H1 (cell line): ENCODE measurements around the gene BCKDHA. TPM values are rescaled to one million over a fixed set of nuclear protein-coding genes. Genes with fewer than 3 reads are reported as not detected.

Experiments used
- CTCF ChIA-PET: fragments of 300-600 bp; sonication (Branson Sonifier 250); formaldehyde crosslinking; loops from one replicate; lab custom pipeline; 2021; ENCODE audit not compliant: partially characterized antibody; lab: Charles Lee
- POLR2A ChIA-PET: fragments of 300-600 bp; sonication (Branson Sonifier 250); formaldehyde crosslinking; loops from one replicate; lab custom pipeline; 2021; ENCODE audit warnings: inconsistent platforms; ENCODE audit not compliant: partially characterized antibody; lab: Charles Lee
- DNase-seq, 2 experiments: peaks; one replicate each; pipeline versions ENCODE4 v3.0.0 to v3.0.0-alpha.2; 2010 to 2022; ENCODE audit warnings: low spot score in 2 of 2, low read depth in 1 of 2, mixed read lengths in 1 of 2
- FAIRE-seq: peaks from 2 replicates; lab custom pipeline; 2011; peaks lifted over from hg19 to GRCh38; lab: Jason Lieb, UNC
- H2AFZ ChIP-seq: 2 replicates; pipeline ENCODE4 v1.8.1; 2012; ENCODE audit warnings: low read length, inconsistent platforms
- H2AK5ac ChIP-seq: 2 replicates; pipeline ENCODE4 v1.6.1; 2013; ENCODE audit warnings: low read depth, low read length
- H2BK120ac ChIP-seq: replicated peaks from 2 replicates; pipeline ENCODE3; 2013; ENCODE audit warnings: low read depth, low read length, inconsistent platforms
- H2BK12ac ChIP-seq: 2 replicates; pipeline ENCODE4 v1.6.1; 2013; ENCODE audit warnings: low read depth, low read length
- H2BK15ac ChIP-seq: 2 replicates; pipeline ENCODE4 v1.6.1; 2013; ENCODE audit warnings: low read length
- H2BK20ac ChIP-seq: 2 replicates; pipeline ENCODE4 v1.6.1; 2013; ENCODE audit warnings: low read length
- H2BK5ac ChIP-seq: 2 replicates; pipeline ENCODE4 v1.6.1; 2013; ENCODE audit warnings: low read depth, low read length
- H3K14ac ChIP-seq: 2 replicates; pipeline ENCODE4 v1.6.1; 2013; ENCODE audit warnings: inconsistent platforms; ENCODE audit not compliant: insufficient read length
- H3K18ac ChIP-seq: 2 replicates; pipeline ENCODE4 v1.6.1; 2013; ENCODE audit warnings: low read length; ENCODE audit errors: extremely low read depth
- H3K23ac ChIP-seq: 2 replicates; pipeline ENCODE4 v1.6.1; 2013; ENCODE audit warnings: inconsistent platforms; ENCODE audit not compliant: insufficient read length
- H3K23me2 ChIP-seq: 2 replicates; pipeline ENCODE4 v1.6.1; 2013; ENCODE audit warnings: low read depth, low read length
- H3K27ac ChIP-seq: 2 replicates; pipeline ENCODE4 v1.6.1; 2011; ENCODE audit warnings: low read depth, low read length, inconsistent platforms
- H3K27me3 ChIP-seq, 4 experiments: replicated peaks in 1 of 4; 1 replicate in 1 of 4; 2 replicates in 3 of 4; pipeline versions ENCODE4 v1.6.1 to v1.8.1; 2011 to 2013; ENCODE audit warnings: low read length in 3 of 4, mild to moderate bottlenecking in 3 of 4, inconsistent platforms in 2 of 4, mixed read lengths in 2 of 4, moderate library complexity in 1 of 4; ENCODE audit not compliant: control insufficient read depth in 3 of 4, insufficient read depth in 3 of 4; ENCODE audit errors: extremely low read depth in 1 of 4
- H3K36me3 ChIP-seq, 4 experiments: 2 replicates each; pipeline versions ENCODE4 v1.6.1 to v1.8.1; 2011 to 2013; ENCODE audit warnings: mild to moderate bottlenecking in 4 of 4, low read length in 3 of 4, moderate library complexity in 2 of 4, control low read depth in 1 of 4, inconsistent platforms in 1 of 4; ENCODE audit not compliant: insufficient read depth in 4 of 4, control insufficient read depth in 2 of 4
- H3K4ac ChIP-seq: replicated peaks from 2 replicates; pipeline ENCODE3; 2013; ENCODE audit warnings: low read length, low read depth, mixed read lengths, inconsistent platforms; ENCODE audit not compliant: insufficient read length
- H3K4me1 ChIP-seq, 4 experiments: replicated peaks in 1 of 4; 1 replicate in 1 of 4; 2 replicates in 3 of 4; pipeline versions ENCODE4 v1.6.1 to v1.8.1; 2011 to 2013; ENCODE audit warnings: low read length in 3 of 4, inconsistent platforms in 2 of 4, mixed read lengths in 1 of 4; ENCODE audit not compliant: insufficient read depth in 4 of 4, control insufficient read depth in 3 of 4
- H3K4me2 ChIP-seq, 2 experiments: 2 replicates each; pipeline versions ENCODE4 v1.6.1 to v1.8.1; 2011 to 2013; ENCODE audit warnings: low read depth in 2 of 2, low read length in 2 of 2, control low read depth in 1 of 2, inconsistent platforms in 1 of 2, mild to moderate bottlenecking in 1 of 2; ENCODE audit not compliant: insufficient read depth in 1 of 2
- H3K4me3 ChIP-seq, 4 experiments: fragments of 200-600, 300-600 bp in 1 of 4; sonication (generic), shearing (Covaris generic), sonication (Bioruptor Twin) in 1 of 4; 2 replicates each; pipeline versions ENCODE4 v1.5.1 to v1.8.1; 2011 to 2016; ENCODE audit warnings: low read length in 4 of 4, low read depth in 3 of 4, control low read depth in 2 of 4, inconsistent platforms in 2 of 4, mild to moderate bottlenecking in 2 of 4, mixed read lengths in 1 of 4, moderate library complexity in 1 of 4; ENCODE audit not compliant: insufficient read depth in 2 of 4; ENCODE audit errors: extremely low read depth in 1 of 4
- H3K56ac ChIP-seq: replicated peaks from 2 replicates; pipeline ENCODE3; 2013; ENCODE audit warnings: low read depth, mild to moderate bottlenecking, mixed read lengths, low read length, inconsistent platforms; ENCODE audit not compliant: insufficient read length
- H3K79me1 ChIP-seq: 2 replicates; pipeline ENCODE4 v1.6.1; 2013; ENCODE audit warnings: low read depth, low read length, control low read depth
- H3K79me2 ChIP-seq, 2 experiments: 2 replicates each; pipeline versions ENCODE4 v1.6.1 to v1.8.1; 2012 to 2013; ENCODE audit warnings: low read length in 2 of 2, mild to moderate bottlenecking in 2 of 2, inconsistent platforms in 1 of 2; ENCODE audit not compliant: insufficient read depth in 2 of 2, control insufficient read depth in 1 of 2
- H3K9ac ChIP-seq, 4 experiments: replicated peaks in 1 of 4; 1 replicate in 1 of 4; 2 replicates in 3 of 4; pipeline versions ENCODE4 v1.6.1 to v1.8.1; 2011 to 2013; ENCODE audit warnings: low read depth in 3 of 4, low read length in 3 of 4, control low read depth in 2 of 4, mild to moderate bottlenecking in 2 of 4, moderate library complexity in 2 of 4, inconsistent platforms in 1 of 4; ENCODE audit errors: extremely low read depth in 1 of 4
- H3K9me3 ChIP-seq, 2 experiments: 2 replicates each; pipeline versions ENCODE4 v1.6.1 to v1.8.1; 2012 to 2013; ENCODE audit warnings: mild to moderate bottlenecking in 2 of 2, moderate library complexity in 2 of 2, control low read depth in 1 of 2, inconsistent platforms in 1 of 2, low read depth in 1 of 2, low read length in 1 of 2, mixed read lengths in 1 of 2; ENCODE audit not compliant: insufficient read depth in 2 of 2
- H4K20me1 ChIP-seq, 2 experiments: replicated peaks in 1 of 2; 2 replicates each; pipeline versions ENCODE3 to v1.8.1; 2011 to 2013; ENCODE audit warnings: inconsistent platforms in 2 of 2, low read length in 2 of 2, mild to moderate bottlenecking in 1 of 2; ENCODE audit not compliant: insufficient read depth in 2 of 2, control insufficient read depth in 1 of 2
- H4K5ac ChIP-seq: 2 replicates; pipeline ENCODE4 v1.6.1; 2013; ENCODE audit warnings: low read length, low read depth, mixed read lengths, inconsistent platforms; ENCODE audit not compliant: insufficient read length
- H4K8ac ChIP-seq: 2 replicates; pipeline ENCODE4 v1.8.0; 2013; ENCODE audit warnings: mild to moderate bottlenecking, moderate library complexity, low read length, inconsistent platforms; ENCODE audit not compliant: insufficient read depth; ENCODE audit errors: extremely low read depth
- H4K91ac ChIP-seq: replicated peaks from 2 replicates; pipeline ENCODE3; 2013; ENCODE audit warnings: low read length, mixed read lengths, inconsistent platforms; ENCODE audit not compliant: insufficient read length
- BCL11A ChIP-seq, 2 experiments: IDR thresholded peaks; one replicate each; pipeline ENCODE4 v1.6.1; 2011; ENCODE audit warnings: low read depth in 2 of 2, low read length in 2 of 2, mild to moderate bottlenecking in 2 of 2
- EP300 ChIP-seq, 2 experiments: IDR thresholded peaks; 1 replicate in 1 of 2; 2 replicates in 1 of 2; pipeline ENCODE4 v1.6.1; 2011 to 2012; ENCODE audit warnings: low read depth in 2 of 2, low read length in 2 of 2, mild to moderate bottlenecking in 2 of 2, borderline replicate concordance in 1 of 2, inconsistent platforms in 1 of 2, moderate library complexity in 1 of 2
- WGBS, 2 experiments: shearing (Covaris generic) in 1 of 2; methylation state at CpG; one replicate each; pipeline versions ENCODE4 v1.1.6 to v1.1.7; 2013 to 2015; ENCODE audit warnings: low lambda C conversion rate in 2 of 2, mixed read lengths in 2 of 2, inconsistent platforms in 1 of 2, low coverage in 1 of 2, missing lambda C conversion rate in 1 of 2; ENCODE audit not compliant: insufficient replicate concordance in 2 of 2, insufficient coverage in 1 of 2, insufficient read length in 1 of 2; ENCODE audit errors: extremely low coverage in 1 of 2, missing lambda C conversion rate in 1 of 2; 5-methylcytosine and 5-hydroxymethylcytosine counted together
- polyA plus RNA-seq, 7 experiments: library from polyadenylated mRNA; depleted of rRNA in 3 of 7; stranded (reverse) in 5 of 7; unstranded in 2 of 7; fragments of >200 nt in 5 of 7; fragments of 200-250 nt in 2 of 7; gene quantifications; 1 replicate in 5 of 7; 2 replicates in 1 of 7; 4 replicates in 1 of 7; pipeline versions ENCODE4 v1.2.1 to v1.2.3, GENCODE V29; 2011 to 2013; ENCODE audit warnings: missing spikeins in 2 of 7, mixed read lengths in 2 of 7
- total RNA-seq: library from RNA; stranded (reverse); fragmentation: NEBNext Ultra II Directional; extraction: Animal tissue kit (Norgen Biotek cat#: 25700); gene quantifications from 2 replicates; pipeline ENCODE4 v1.2.1, GENCODE V29; 2021
- TF ChIP-seq, protein P1 (sequence below): IDR thresholded peaks from 2 replicates; pipeline ENCODE4 v1.6.1; 2011; ENCODE audit warnings: low read length, improper control_type of control experiment

BCKDHA gene
- total and polyA plus RNA-seq, 2 of the 8 experiments (the other 6 are each of a cell fraction or from before 2014, with no cell fraction given): 14.2 to 69.6 TPM

DNA sequence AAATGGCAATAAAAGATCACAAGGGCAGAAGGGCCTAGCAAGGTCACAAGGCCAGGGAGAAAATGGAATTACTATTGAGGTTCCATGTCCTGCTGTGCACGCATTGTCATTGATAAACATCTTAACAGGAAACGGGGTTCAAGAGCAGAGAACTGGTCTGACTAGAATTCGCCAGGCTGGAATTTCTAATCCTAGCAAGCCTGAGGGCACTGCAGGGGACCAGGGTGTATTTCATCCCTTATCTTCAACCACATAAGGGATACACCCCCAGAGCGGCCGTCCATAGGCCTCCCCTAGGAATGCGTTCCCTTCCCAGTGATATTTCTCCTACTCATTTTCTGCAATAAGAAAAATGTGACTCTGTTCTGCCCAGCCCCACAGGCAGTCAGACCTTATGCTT is 64.9 kb downstream of the BCKDHA start:
- Histone ChIP-seq H3K23ac (no peak overlapping the region), H4K20me1 (no peaks in the 10 kb centered on the region), H2AK5ac (no peak overlapping the region), H4K91ac (no peak overlapping the region), H3K4me3 (no peak overlapping the region), H3K27me3 (no peaks in the 10 kb centered on the region), H3K23me2 (no peaks in the 10 kb centered on the region), H3K79me2 (no peaks in the 10 kb centered on the region), H2AFZ (no peak overlapping the region), H3K18ac (no peak overlapping the region), H3K4ac (no peak overlapping the region), H2BK12ac (no peak overlapping the region), H3K27ac (no peak overlapping the region), H3K79me1 (no peaks in the 10 kb centered on the region), H3K9ac (no peak overlapping the region), H2BK20ac (no peak overlapping the region), H3K14ac (no peak overlapping the region), H3K36me3 (no peaks in the 10 kb centered on the region), H3K56ac (no peak overlapping the region), H2BK15ac (no peak overlapping the region), H4K5ac (no peak overlapping the region), H3K9me3 (peaks cover 32 to 42% of the 10 kb centered on the region in 2 experiments), H3K4me2 (no peak overlapping the region), H2BK120ac (no peak overlapping the region), H3K4me1 (no peaks in the 10 kb centered on the region), H2BK5ac (no peak overlapping the region), H4K8ac (no peak overlapping the region)
- DNase-seq (no peak), FAIRE-seq (peak; percentile 32)
- ChIA-PET POLR2A (no interaction called here), CTCF (no interaction called here)
- WGBS, 2 experiments: 79% methylated on average over 6 of the region's 6 CpGs; no CpG with 5 or more reads in 1 of the 2 experiments
- TF ChIP-seq BCL11A (IDR thresholded peaks at IDR 0.05; ENCODE audit: low read depth in 2 of 2, low read length in 2 of 2): no peak
- TF ChIP-seq, protein P1, sequence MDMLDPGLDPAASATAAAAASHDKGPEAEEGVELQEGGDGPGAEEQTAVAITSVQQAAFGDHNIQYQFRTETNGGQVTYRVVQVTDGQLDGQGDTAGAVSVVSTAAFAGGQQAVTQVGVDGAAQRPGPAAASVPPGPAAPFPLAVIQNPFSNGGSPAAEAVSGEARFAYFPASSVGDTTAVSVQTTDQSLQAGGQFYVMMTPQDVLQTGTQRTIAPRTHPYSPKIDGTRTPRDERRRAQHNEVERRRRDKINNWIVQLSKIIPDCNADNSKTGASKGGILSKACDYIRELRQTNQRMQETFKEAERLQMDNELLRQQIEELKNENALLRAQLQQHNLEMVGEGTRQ: no peak
- peak in 1 of 2 experiments; percentile 81; a peak in 1 of 3 replicates for TF ChIP-seq EP300 (IDR thresholded peaks at IDR 0.05; ENCODE audit: borderline replicate concordance in 1 of 2, low read depth in 2 of 2, low read length in 2 of 2)
